ENCODE data around the gene ADGRG7. TPM values are rescaled to one million over a fixed set of nuclear protein-coding genes. Genes with fewer than 3 reads are reported as not detected.

The ADGRG7 gene
- total RNA-seq, 2 experiments from 2014 or later: not detected

GRCh38 chr3:100744671-100745070, 135.3 kb downstream of the ADGRG7 start:
- H3K9me2 ChIP-seq (ENCODE audit: insufficient read depth, low read length): no peaks in the 10 kb centered on the region
- H3K36me3 ChIP-seq (ENCODE audit: insufficient read depth, low read length): peaks cover 86% of the 10 kb centered on the region
- no peaks in the 10 kb centered on the region for H4K20me1 ChIP-seq (ENCODE audit: insufficient read depth, low read length)
- ChIA-PET CTCF (ENCODE audit: unreplicated experiment) (no interaction called here), POLR2A (interaction anchor here (2.0 kb wide), 1 partner anchor 15 kb away, joined by 5 read pairs; no protein-coding TSS in a partner anchor)
- BruUV-seq (replicated peaks): no TSS peak
- no peak overlapping the region for H3K27ac ChIP-seq (ENCODE audit: low read depth, low read length, poor library complexity, severe bottlenecking)
- H3K4me1 ChIP-seq (ENCODE audit: insufficient read depth, low read length, poor library complexity, severe bottlenecking): no peaks in the 10 kb centered on the region
- TF ChIP-seq, protein P1, sequence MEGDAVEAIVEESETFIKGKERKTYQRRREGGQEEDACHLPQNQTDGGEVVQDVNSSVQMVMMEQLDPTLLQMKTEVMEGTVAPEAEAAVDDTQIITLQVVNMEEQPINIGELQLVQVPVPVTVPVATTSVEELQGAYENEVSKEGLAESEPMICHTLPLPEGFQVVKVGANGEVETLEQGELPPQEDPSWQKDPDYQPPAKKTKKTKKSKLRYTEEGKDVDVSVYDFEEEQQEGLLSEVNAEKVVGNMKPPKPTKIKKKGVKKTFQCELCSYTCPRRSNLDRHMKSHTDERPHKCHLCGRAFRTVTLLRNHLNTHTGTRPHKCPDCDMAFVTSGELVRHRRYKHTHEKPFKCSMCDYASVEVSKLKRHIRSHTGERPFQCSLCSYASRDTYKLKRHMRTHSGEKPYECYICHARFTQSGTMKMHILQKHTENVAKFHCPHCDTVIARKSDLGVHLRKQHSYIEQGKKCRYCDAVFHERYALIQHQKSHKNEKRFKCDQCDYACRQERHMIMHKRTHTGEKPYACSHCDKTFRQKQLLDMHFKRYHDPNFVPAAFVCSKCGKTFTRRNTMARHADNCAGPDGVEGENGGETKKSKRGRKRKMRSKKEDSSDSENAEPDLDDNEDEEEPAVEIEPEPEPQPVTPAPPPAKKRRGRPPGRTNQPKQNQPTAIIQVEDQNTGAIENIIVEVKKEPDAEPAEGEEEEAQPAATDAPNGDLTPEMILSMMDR (conservative IDR thresholded peaks at IDR 0.05; ENCODE audit: low read length): no peak
- TF ChIP-seq EZH2phosphoT487 (IDR thresholded peaks at IDR 0.05; ENCODE audit: borderline replicate concordance, low read depth, low read length): no peak
- no peaks in the 10 kb centered on the region for H3K79me2 ChIP-seq (ENCODE audit: insufficient read depth, low read depth, low read length)
- H3K9me3 ChIP-seq (ENCODE audit: low read length): no peaks in the 10 kb centered on the region
- intact Hi-C loops (cut with micrococcal nuclease; ENCODE audit: unreplicated experiment): no loop called here
- no peak overlapping the region for H3K4me3 ChIP-seq (ENCODE audit: low read depth, low read length, poor library complexity, severe bottlenecking)
- H3K4me2 ChIP-seq (ENCODE audit: low read length): no peak overlapping the region
- DNase-seq (ENCODE audit: low spot score): no peak
- no peak overlapping the region for H2AFZ ChIP-seq (ENCODE audit: low read length)

Small RNA genes within 50 kb of the gene (small RNA-seq; reads per million reads assigned to genes)
- gene RF00322: not detected

Other genes with a start within 250 kb of the ADGRG7 start
- 41.2 and 45.7 TPM in 2 replicates for gene TOMM70, start 208.5 kb upstream of the ADGRG7 start, total RNA-seq (2014; rRNA removed; shearing (Covaris generic))
- gene TOMM70, start 208.5 kb upstream of the ADGRG7 start, total RNA-seq (2022): 54.5 and 54.8 TPM in 2 replicates
- 8.8 and 8.9 TPM in 2 replicates for gene LNP1, start 208.1 kb upstream of the ADGRG7 start, total RNA-seq (2014; rRNA removed; shearing (Covaris generic))
- gene LNP1, start 208.1 kb upstream of the ADGRG7 start, total RNA-seq (2022): 10.8 and 12.7 TPM in 2 replicates
- gene TMEM45A, start 117.0 kb upstream of the ADGRG7 start, total RNA-seq (2014; rRNA removed; shearing (Covaris generic)): not detected in 2 replicates
- 0.10 and 0.20 TPM in 2 replicates for gene TMEM45A, start 117.0 kb upstream of the ADGRG7 start, total RNA-seq (2022)
- 28.1 and 29.4 TPM in 2 replicates for gene TFG, start 99.9 kb downstream of the ADGRG7 start, total RNA-seq (2014; rRNA removed; shearing (Covaris generic))
- gene TFG, start 99.9 kb downstream of the ADGRG7 start, total RNA-seq (2022): 55.7 and 61.1 TPM in 2 replicates

Data from OCI-LY7 (cell line).